ENCODE results near the gene TNFRSF13B. TPM values are rescaled to one million over a fixed set of nuclear protein-coding genes. Genes with fewer than 3 reads are reported as not detected.
"Not testable (repeated sequence)": the region's sequence is repeated elsewhere in the genome, so short reads cannot be mapped to it uniquely, and the experiment has no call there.

Gene TNFRSF13B
- polyA plus RNA-seq, 4 donors, result 0.13 to 3.0 (median 2.0) TPM; not detected in 1

DNA sequence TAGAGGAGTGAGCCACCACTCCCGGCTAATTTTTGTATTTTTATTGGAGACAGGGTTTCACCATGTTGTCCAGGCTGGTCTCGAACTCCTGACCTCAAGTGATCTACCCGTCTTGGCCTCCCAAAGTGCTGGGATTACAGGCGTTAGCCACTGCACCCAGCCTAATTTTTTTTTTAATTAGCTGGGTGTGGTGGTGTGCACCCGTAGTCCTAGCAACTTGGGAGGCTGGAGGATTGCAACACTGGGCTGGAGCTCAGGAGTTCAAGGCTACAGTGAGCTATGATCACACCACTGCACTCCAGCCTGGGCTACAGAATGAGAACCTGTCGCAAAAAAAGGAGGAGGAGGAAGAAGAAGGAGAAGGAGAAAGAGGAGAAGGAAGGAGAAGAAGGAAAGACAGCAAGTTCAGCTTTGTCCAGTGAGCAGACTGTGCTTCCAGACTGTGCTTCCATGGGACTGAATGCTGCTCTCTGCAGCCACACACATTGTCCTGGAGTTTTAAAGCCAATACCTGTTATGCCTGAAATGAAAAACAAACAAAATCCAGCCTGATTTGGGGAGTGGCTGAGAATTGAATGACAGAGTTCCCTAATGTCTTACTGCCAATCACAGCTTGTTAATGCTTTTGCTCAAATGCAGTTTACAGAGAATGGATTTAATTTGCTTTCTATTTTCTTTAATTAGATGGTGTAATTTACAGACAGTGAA, 2.8 kb upstream of the TNFRSF13B start:
- no peaks in the 10 kb centered on the region for H3K4me1 ChIP-seq (ENCODE audit: control insufficient read depth in 3 of 3, insufficient read depth in 2 of 3, low read depth in 1 of 3, low read length in 2 of 3)
- H3K27me3 ChIP-seq (ENCODE audit: control insufficient read depth in 3 of 3, insufficient read depth in 3 of 3, low read length in 3 of 3), result no peaks in the 10 kb centered on the region
- no peaks in the 10 kb centered on the region for H3K36me3 ChIP-seq (ENCODE audit: control insufficient read depth in 3 of 3, insufficient read depth in 2 of 3, low read depth in 1 of 3, low read length in 3 of 3)
- no peak for DNase-seq
- H3K9me3 ChIP-seq (ENCODE audit: control insufficient read depth in 2 of 2, insufficient read depth in 1 of 2, low read depth in 1 of 2, low read length in 1 of 2), result no peaks in the 10 kb centered on the region
- peak overlapping the region in 1 of 3 donors; percentile 66 for H3K27ac ChIP-seq (ENCODE audit: low read depth in 1 of 3, low read length in 2 of 3)
- no peak for FAIRE-seq
- no peak overlapping the region for H3K4me3 ChIP-seq (ENCODE audit: low read depth in 1 of 3, low read length in 3 of 3)
- 68 to 84% (median 76%) methylated on average over 6 of the region's 6 CpGs for WGBS, 3 donors

- Histone ChIP-seq H3K27ac (ENCODE audit: low read depth in 1 of 3, low read length in 2 of 3) (peak overlapping the region in 1 of 3 donors; percentile 65), H3K27me3 (ENCODE audit: control insufficient read depth in 3 of 3, insufficient read depth in 3 of 3, low read length in 3 of 3) (no peaks in the 10 kb centered on the region), H3K4me3 (ENCODE audit: low read depth in 1 of 3, low read length in 3 of 3) (no peak overlapping the region), H3K36me3 (ENCODE audit: control insufficient read depth in 3 of 3, insufficient read depth in 2 of 3, low read depth in 1 of 3, low read length in 3 of 3) (no peaks in the 10 kb centered on the region), H3K9me3 (ENCODE audit: control insufficient read depth in 2 of 2, insufficient read depth in 1 of 2, low read depth in 1 of 2, low read length in 1 of 2) (no peaks in the 10 kb centered on the region), H3K4me1 (ENCODE audit: control insufficient read depth in 3 of 3, insufficient read depth in 2 of 3, low read depth in 1 of 3, low read length in 2 of 3) (no peaks in the 10 kb centered on the region)
- WGBS, 3 donors, result 53 to 64% (median 63%) methylated on average over 13 of the region's 13 CpGs
- DNase-seq (no peak), FAIRE-seq (no peak)
Measured at GRCh38 chr17:16973760-16974540, 2.0 kb upstream of the TNFRSF13B start.

DNA sequence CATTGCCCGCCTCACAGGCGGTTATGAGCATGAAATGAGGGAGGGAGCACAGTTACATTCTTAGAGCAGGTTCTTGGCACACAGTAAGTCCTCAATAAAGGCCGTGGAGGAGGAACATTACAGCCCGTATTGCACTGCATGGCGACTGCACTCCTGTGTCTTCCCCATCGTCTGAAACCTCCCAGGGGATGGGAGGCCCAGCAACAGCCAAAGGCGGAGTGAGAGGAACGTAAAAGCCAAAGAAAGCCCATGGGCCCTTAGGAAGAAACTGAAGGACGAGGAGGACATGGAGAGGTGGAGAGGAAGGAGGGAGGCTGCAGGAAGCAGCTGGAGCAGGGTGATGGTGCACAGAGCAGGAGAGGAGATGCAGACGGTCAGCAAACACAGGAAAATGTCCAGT, 1.1 kb upstream of the TNFRSF13B start:
- FAIRE-seq, result not testable (repeated sequence)

GRCh38 chr17:16972346-16972745, 428 bp upstream of the TNFRSF13B start:
- whole genome bisulfite sequencing, 3 donors, result 90 to 93% (median 90%) methylated on average over 6 of the region's 6 CpGs
- Histone ChIP-seq H3K27ac (ENCODE audit: low read depth in 1 of 3, low read length in 2 of 3) (no peak overlapping the region), H3K27me3 (ENCODE audit: control insufficient read depth in 3 of 3, insufficient read depth in 3 of 3, low read length in 3 of 3) (no peaks in the 10 kb centered on the region), H3K9me3 (ENCODE audit: control insufficient read depth in 2 of 2, insufficient read depth in 1 of 2, low read depth in 1 of 2, low read length in 1 of 2) (no peaks in the 10 kb centered on the region), H3K4me1 (ENCODE audit: control insufficient read depth in 3 of 3, insufficient read depth in 2 of 3, low read depth in 1 of 3, low read length in 2 of 3) (no peaks in the 10 kb centered on the region), H3K4me3 (ENCODE audit: low read depth in 1 of 3, low read length in 3 of 3) (no peak overlapping the region), H3K36me3 (ENCODE audit: control insufficient read depth in 3 of 3, insufficient read depth in 2 of 3, low read depth in 1 of 3, low read length in 3 of 3) (no peaks in the 10 kb centered on the region)
- DNase-seq (no peak), FAIRE-seq (no peak)

More for the DNA sequence above, 1.1 kb upstream of the TNFRSF13B start:
- H3K36me3 ChIP-seq (ENCODE audit: control insufficient read depth in 3 of 3, insufficient read depth in 2 of 3, low read depth in 1 of 3, low read length in 3 of 3); H3K27ac ChIP-seq (ENCODE audit: low read depth in 1 of 3, low read length in 2 of 3); DNase-seq; H3K9me3 ChIP-seq (ENCODE audit: control insufficient read depth in 2 of 2, insufficient read depth in 1 of 2, low read depth in 1 of 2, low read length in 1 of 2); H3K4me1 ChIP-seq (ENCODE audit: control insufficient read depth in 3 of 3, insufficient read depth in 2 of 3, low read depth in 1 of 3, low read length in 2 of 3); H3K4me3 ChIP-seq (ENCODE audit: low read depth in 1 of 3, low read length in 3 of 3); H3K27me3 ChIP-seq (ENCODE audit: control insufficient read depth in 3 of 3, insufficient read depth in 3 of 3, low read length in 3 of 3): not testable (repeated sequence)
- 68 to 80% (median 71%) methylated on average over 10 of the region's 10 CpGs for WGBS, 3 donors

DNA sequence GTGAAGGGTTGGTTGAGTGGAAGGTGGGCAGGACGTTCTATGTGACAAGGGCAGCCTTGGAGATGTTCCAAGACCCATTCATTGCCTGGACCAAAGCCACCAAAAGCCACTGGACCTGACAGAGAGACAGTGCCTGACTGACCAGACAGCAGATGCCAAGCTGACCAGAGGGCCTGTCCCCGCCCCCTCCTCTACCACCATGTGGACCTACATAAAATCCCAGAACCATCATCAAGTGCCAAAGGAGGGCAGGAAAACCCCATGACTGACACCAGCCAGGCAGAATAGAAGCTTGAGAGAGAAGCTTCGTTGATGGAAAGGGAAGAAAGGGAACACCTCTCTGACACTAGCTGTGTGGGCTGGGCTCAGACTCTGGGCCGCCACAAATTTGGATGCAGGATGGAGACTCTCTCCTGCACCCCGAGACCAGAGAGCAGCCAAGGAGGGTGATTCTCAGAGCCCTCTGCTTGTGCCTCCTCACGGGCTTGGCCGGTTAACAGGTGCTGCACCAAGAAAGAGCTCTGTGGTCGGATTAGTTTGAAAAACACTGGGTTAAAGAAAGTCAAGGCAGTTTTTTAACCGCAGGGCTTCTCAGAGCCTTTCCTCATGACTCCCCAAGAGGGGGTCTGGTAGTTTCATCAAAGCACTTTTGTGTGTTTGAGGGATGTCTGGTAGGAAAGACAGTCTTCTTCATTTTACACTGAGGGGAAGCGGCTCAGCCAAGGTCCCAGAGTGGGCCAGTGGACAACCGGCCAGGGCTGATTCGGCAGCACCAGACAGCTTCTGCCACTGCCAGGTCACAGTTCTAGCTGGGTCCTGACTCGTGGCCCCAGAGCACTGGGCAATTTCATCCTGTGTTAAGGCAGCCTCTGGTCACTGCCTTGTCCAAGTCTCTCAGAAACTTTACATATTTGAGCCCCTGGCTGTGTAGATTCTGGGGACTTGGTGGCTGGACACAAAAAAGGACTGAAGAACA, 1.7 kb downstream of the TNFRSF13B start:
- no peak for DNase-seq
- no peaks in the 10 kb centered on the region for H3K36me3 ChIP-seq (ENCODE audit: control insufficient read depth in 3 of 3, insufficient read depth in 2 of 3, low read depth in 1 of 3, low read length in 3 of 3)
- H3K4me1 ChIP-seq (ENCODE audit: control insufficient read depth in 3 of 3, insufficient read depth in 2 of 3, low read depth in 1 of 3, low read length in 2 of 3), result no peaks in the 10 kb centered on the region
- H3K27ac ChIP-seq (ENCODE audit: low read depth in 1 of 3, low read length in 2 of 3), result peak overlapping the region in 1 of 3 donors; percentile 36
- no peak for FAIRE-seq
- peaks cover 0 to 2% (median 0%) of the 10 kb centered on the region in 3 donors for H3K27me3 ChIP-seq (ENCODE audit: control insufficient read depth in 3 of 3, insufficient read depth in 3 of 3, low read length in 3 of 3)
- 62 to 71% (median 70%) methylated on average over 13 of the region's 13 CpGs for WGBS, 3 donors
- H3K4me3 ChIP-seq (ENCODE audit: low read depth in 1 of 3, low read length in 3 of 3), result no peak overlapping the region
- no peaks in the 10 kb centered on the region for H3K9me3 ChIP-seq (ENCODE audit: control insufficient read depth in 2 of 2, insufficient read depth in 1 of 2, low read depth in 1 of 2, low read length in 1 of 2)

DNA sequence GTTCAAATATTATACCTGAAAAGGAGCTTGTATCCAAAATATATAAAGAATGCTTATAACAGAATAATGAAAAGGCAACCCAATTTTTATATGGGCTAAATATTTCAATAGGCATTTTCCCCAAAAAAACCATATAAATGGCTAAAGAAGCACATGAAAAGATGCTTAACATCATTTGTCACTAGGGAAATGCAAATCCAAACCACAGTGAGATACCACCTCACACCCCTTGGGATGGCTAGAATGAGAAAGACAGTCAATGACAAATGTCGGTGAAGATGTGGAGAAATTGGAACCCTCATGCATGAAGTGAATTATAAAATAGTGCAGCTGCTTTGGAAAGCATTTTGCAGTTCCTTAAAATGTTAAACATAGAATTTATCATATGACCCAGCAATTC, 3.1 kb downstream of the TNFRSF13B start:
- H3K4me1 ChIP-seq (ENCODE audit: control insufficient read depth in 3 of 3, insufficient read depth in 2 of 3, low read depth in 1 of 3, low read length in 2 of 3), result no peaks in the 10 kb centered on the region
- DNase-seq (no peak), FAIRE-seq (no peak)
- H3K36me3 ChIP-seq (ENCODE audit: control insufficient read depth in 3 of 3, insufficient read depth in 2 of 3, low read depth in 1 of 3, low read length in 3 of 3), result no peaks in the 10 kb centered on the region
- WGBS, 3 donors, result 76 to 97% (median 89%) methylated on average over 1 of the region's 1 CpG
- H3K27ac ChIP-seq (ENCODE audit: low read depth in 1 of 3, low read length in 2 of 3), result no peak overlapping the region
- no peaks in the 10 kb centered on the region for H3K9me3 ChIP-seq (ENCODE audit: control insufficient read depth in 2 of 2, insufficient read depth in 1 of 2, low read depth in 1 of 2, low read length in 1 of 2)
- peaks cover 0 to 2% (median 0%) of the 10 kb centered on the region in 3 donors for H3K27me3 ChIP-seq (ENCODE audit: control insufficient read depth in 3 of 3, insufficient read depth in 3 of 3, low read length in 3 of 3)
- no peak overlapping the region for H3K4me3 ChIP-seq (ENCODE audit: low read depth in 1 of 3, low read length in 3 of 3)

DNA sequence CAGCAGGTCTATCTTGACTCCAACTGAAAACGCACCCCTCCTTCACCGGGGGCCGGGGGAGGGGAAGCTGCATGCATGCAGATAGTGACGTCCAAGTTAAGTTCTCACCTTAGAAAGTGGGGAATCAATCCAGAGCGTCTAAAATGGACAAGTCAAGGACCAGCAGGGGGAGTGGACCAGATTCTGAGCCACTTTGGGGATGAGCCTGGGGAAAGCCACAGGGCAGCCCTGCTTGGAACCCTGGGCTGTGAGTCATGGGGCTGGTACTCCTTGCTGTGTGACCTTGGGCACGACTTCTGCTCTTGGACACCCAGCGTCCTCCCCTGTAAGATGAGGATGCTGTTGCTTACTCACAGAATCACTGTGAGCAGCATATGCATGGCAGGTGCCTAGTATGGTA, 9.1 kb downstream of the TNFRSF13B start:
- 55 to 58% (median 57%) methylated on average over 7 of the region's 7 CpGs for WGBS, 3 donors
- no peak for DNase-seq
- FAIRE-seq, result no peak
- H3K9me3 ChIP-seq (ENCODE audit: control insufficient read depth in 2 of 2, insufficient read depth in 1 of 2, low read depth in 1 of 2, low read length in 1 of 2), result peaks cover 0 to 2% of the 10 kb centered on the region in 2 donors
- no peak overlapping the region for H3K4me3 ChIP-seq (ENCODE audit: low read depth in 1 of 3, low read length in 3 of 3)
- H3K36me3 ChIP-seq (ENCODE audit: control insufficient read depth in 3 of 3, insufficient read depth in 2 of 3, low read depth in 1 of 3, low read length in 3 of 3), result no peaks in the 10 kb centered on the region
- H3K27ac ChIP-seq (ENCODE audit: low read depth in 1 of 3, low read length in 2 of 3), result no peak overlapping the region
- H3K4me1 ChIP-seq (ENCODE audit: control insufficient read depth in 3 of 3, insufficient read depth in 2 of 3, low read depth in 1 of 3, low read length in 2 of 3), result no peaks in the 10 kb centered on the region
- H3K27me3 ChIP-seq (ENCODE audit: control insufficient read depth in 3 of 3, insufficient read depth in 3 of 3, low read length in 3 of 3), result peaks cover 0 to 2% (median 0%) of the 10 kb centered on the region in 3 donors

DNA sequence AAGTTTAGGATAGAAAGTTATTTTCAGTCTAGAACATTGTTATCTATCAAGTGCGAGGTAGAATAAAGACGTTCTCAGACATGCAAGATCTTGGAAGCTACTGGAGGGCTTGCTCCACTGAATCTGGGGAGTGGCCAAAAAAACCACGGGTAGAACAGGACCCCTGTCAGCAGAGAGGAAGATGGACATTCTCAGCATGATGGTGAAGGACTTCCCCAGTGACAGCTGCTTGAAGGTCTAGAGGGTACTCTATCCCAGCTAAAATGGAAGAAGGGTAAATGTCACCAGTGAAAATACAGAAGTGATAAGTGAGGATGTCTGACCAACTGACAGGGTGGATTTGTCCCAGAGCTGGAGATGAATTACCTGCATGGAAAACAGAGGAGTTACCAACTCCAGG, 10.1 kb downstream of the TNFRSF13B start:
- Histone ChIP-seq H3K27me3 (ENCODE audit: control insufficient read depth in 3 of 3, insufficient read depth in 3 of 3, low read length in 3 of 3) (peaks cover 0 to 2% (median 0%) of the 10 kb centered on the region in 3 donors), H3K4me3 (ENCODE audit: low read depth in 1 of 3, low read length in 3 of 3) (no peak overlapping the region), H3K27ac (ENCODE audit: low read depth in 1 of 3, low read length in 2 of 3) (no peak overlapping the region), H3K4me1 (ENCODE audit: control insufficient read depth in 3 of 3, insufficient read depth in 2 of 3, low read depth in 1 of 3, low read length in 2 of 3) (no peaks in the 10 kb centered on the region), H3K36me3 (ENCODE audit: control insufficient read depth in 3 of 3, insufficient read depth in 2 of 3, low read depth in 1 of 3, low read length in 3 of 3) (no peaks in the 10 kb centered on the region), H3K9me3 (ENCODE audit: control insufficient read depth in 2 of 2, insufficient read depth in 1 of 2, low read depth in 1 of 2, low read length in 1 of 2) (peaks cover 0 to 2% of the 10 kb centered on the region in 2 donors)
- DNase-seq, result no peak
- 66 to 77% (median 71%) methylated on average over 3 of the region's 3 CpGs for WGBS, 3 donors
- FAIRE-seq, result no peak
